ENCODE data around the gene DDX24.

DDX24 gene

GRCh38 chr14:94028450-94028826 is 52.6 kb downstream of the DDX24 start:
- no peak for DNase-seq

- DNase-seq, result no peak
These were observed 53.2 kb downstream of the DDX24 start for GRCh38 chr14:94027566-94028449.

GRCh38 chr14:94026889-94027469 is 54.0 kb downstream of the DDX24 start:
- no peak for DNase-seq

- DNase-seq, result peak; percentile 99
These were observed 54.7 kb downstream of the DDX24 start, which contains the start of gene OTUB2 for GRCh38 chr14:94026173-94026888. OTUB2 (plus strand) TSS chr14:94026340; CDS start chr14:94026538, 198 bp downstream.

- no peak for DNase-seq
These were observed 55.3 kb downstream of the DDX24 start for GRCh38 chr14:94025720-94026119.

- no peak for DNase-seq
These were observed 56.5 kb downstream of the DDX24 start for GRCh38 chr14:94024549-94024948.

GRCh38 chr14:94022532-94023411 is 58.2 kb downstream of the DDX24 start:
- DNase-seq, result no peak

GRCh38 chr14:94021416-94022157 is 59.4 kb downstream of the DDX24 start:
- no peak for DNase-seq

GRCh38 chr14:94021001-94021400 is 60.0 kb downstream of the DDX24 start:
- DNase-seq, result no peak

- DNase-seq, result no peak
These were observed 60.7 kb downstream of the DDX24 start for GRCh38 chr14:94020267-94020666.

- no peak for DNase-seq
These were observed 61.7 kb downstream of the DDX24 start for GRCh38 chr14:94019329-94019728.

GRCh38 chr14:94018308-94018707 is 62.7 kb downstream of the DDX24 start:
- no peak for DNase-seq

- DNase-seq, result no peak
These were observed 64.5 kb downstream of the DDX24 start for GRCh38 chr14:94016446-94016976.

GRCh38 chr14:94015223-94015622 is 65.8 kb downstream of the DDX24 start:
- no peak for DNase-seq

- DNase-seq, result no peak
These were observed 66.6 kb downstream of the DDX24 start for GRCh38 chr14:94014382-94014781.

GRCh38 chr14:94011795-94012194 is 69.2 kb downstream of the DDX24 start:
- DNase-seq, result peak; percentile 35

- DNase-seq, result no peak
These were observed 70.4 kb downstream of the DDX24 start for GRCh38 chr14:94010625-94011024.

GRCh38 chr14:94009767-94010166 is 71.2 kb downstream of the DDX24 start:
- peak; percentile 77 for DNase-seq

GRCh38 chr14:94008234-94008633 is 72.8 kb downstream of the DDX24 start:
- DNase-seq, result no peak

- DNase-seq, result no peak
These were observed 75.5 kb downstream of the DDX24 start for GRCh38 chr14:94005324-94006073.

GRCh38 chr14:94004015-94004414 is 77.0 kb downstream of the DDX24 start:
- no peak for DNase-seq

All from fibroblast of upper back skin (primary cell).